GM12865 (cell line): ENCODE measurements around the gene PDGFD.

Source experiments
- DNase-seq: peaks from one replicate; pipeline ENCODE4 v3.0.0; 2010; ENCODE audit warnings: low read depth
- H3K4me3 ChIP-seq: 2 replicates; pipeline ENCODE4 v1.5.1; 2011; ENCODE audit warnings: mild to moderate bottlenecking, low read depth, low read length, control low read depth
- TF ChIP-seq, protein P1 (sequence below): IDR thresholded peaks from 2 replicates; pipeline ENCODE4 v1.5.1; 2011; ENCODE audit warnings: low read length, control low read depth, low read depth, inconsistent platforms; ENCODE audit not compliant: insufficient read depth; ENCODE audit errors: missing control alignments

Gene PDGFD

GRCh38 chr11:104041792-104042191, 122.2 kb downstream of the PDGFD start:
- H3K4me3 ChIP-seq = no peak overlapping the region
- DNase-seq = no peak
- TF ChIP-seq, protein P1, sequence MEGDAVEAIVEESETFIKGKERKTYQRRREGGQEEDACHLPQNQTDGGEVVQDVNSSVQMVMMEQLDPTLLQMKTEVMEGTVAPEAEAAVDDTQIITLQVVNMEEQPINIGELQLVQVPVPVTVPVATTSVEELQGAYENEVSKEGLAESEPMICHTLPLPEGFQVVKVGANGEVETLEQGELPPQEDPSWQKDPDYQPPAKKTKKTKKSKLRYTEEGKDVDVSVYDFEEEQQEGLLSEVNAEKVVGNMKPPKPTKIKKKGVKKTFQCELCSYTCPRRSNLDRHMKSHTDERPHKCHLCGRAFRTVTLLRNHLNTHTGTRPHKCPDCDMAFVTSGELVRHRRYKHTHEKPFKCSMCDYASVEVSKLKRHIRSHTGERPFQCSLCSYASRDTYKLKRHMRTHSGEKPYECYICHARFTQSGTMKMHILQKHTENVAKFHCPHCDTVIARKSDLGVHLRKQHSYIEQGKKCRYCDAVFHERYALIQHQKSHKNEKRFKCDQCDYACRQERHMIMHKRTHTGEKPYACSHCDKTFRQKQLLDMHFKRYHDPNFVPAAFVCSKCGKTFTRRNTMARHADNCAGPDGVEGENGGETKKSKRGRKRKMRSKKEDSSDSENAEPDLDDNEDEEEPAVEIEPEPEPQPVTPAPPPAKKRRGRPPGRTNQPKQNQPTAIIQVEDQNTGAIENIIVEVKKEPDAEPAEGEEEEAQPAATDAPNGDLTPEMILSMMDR = no peak

GRCh38 chr11:104036995-104037394, 127.0 kb downstream of the PDGFD start:
- DNase-seq = no peak

DNA sequence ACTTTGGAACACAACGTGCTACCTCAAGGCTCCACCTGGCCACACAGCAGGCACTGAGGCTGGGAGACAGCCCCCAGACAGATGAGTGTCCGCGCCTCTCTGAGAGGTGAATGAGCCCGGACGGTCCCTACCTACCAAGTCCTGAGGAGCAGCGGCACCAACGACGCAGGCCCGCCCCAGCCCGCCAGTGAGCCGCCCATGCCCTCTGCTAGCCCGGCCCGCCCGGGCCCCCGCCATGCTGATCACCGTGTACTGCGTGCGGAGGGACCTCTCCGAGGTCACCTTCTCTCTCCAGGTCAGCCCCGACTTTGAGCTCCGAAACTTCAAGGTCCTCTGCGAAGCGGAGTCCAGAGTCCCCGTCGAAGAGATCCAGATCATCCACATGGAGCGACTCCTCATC, 127.4 kb downstream of the PDGFD start, which contains the start of gene DDI1:
DDI1 (plus strand) TSS at position 53 of the 400 bp plus-strand sequence; CDS start at position 236, 183 bp downstream.
- no peak within 1 kb of the TSS for H3K4me3 ChIP-seq
- TF ChIP-seq, protein P1 = no peak
- DNase-seq = no peak

More at GRCh38 chr11:104036995-104037394, 127.0 kb downstream of the PDGFD start:
- no peak overlapping the region for H3K4me3 ChIP-seq
- TF ChIP-seq, protein P1 = no peak

- no peak for DNase-seq
- TF ChIP-seq, protein P1 = no peak
- H3K4me3 ChIP-seq = no peak overlapping the region
Observed at GRCh38 chr11:104033561-104033960, 130.4 kb downstream of the PDGFD start.

GRCh38 chr11:104033134-104033533, 130.8 kb downstream of the PDGFD start:
- DNase-seq = no peak
- H3K4me3 ChIP-seq = no peak overlapping the region
- TF ChIP-seq, protein P1 = no peak

DNA sequence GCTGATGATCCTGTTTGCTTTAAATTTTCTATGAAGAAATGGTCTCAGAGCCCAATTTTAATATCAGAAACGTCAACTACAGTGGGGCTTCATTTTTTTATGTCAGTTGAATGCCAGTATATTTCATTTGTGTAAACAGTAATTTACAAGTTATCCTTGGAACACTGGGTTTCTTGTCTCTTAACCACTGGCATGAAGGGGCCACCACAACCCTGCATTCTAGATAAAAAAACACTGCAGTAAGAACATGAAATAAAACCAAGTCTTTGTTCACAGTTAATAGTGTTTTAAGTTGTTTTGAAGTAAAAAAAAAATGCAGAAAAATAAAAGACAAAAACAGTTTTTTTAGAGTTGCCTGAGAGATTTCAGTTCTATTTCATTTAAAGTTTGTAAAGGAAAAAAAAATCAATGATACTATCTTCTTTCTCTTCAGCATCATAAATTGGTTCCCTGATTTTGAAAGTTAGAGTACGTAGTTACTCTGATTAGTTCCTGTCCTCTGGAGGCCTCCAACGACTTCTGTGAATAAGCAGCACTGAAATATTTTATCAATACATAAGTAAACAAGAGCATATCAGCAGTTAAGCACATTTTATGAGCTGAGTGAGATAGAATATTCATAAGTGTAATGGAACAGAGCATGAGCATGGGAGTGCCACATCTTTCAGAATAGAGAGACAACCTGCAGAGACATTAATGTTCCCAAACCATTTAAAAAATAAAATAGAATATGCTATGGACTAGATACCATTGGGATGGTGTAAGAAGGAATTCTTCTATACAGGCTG, 135.3 kb downstream of the PDGFD start:
- no peak for DNase-seq
- no peak overlapping the region for H3K4me3 ChIP-seq
- TF ChIP-seq, protein P1 = no peak
